HL-60 (cell line): ENCODE data around the gene YPEL4.

Experiments
- DNase-seq, 2 experiments: peaks; one replicate each; pipeline ENCODE4 v3.0.0-alpha.2; 2010 to 2020; ENCODE audit warnings: low read depth in 1 of 2, low spot score in 1 of 2
- H3K27ac ChIP-seq: fragments of 250-450 bp; sonication (Bioruptor Pico); replicated peaks from 2 replicates; pipeline ENCODE4 v1.5.1; 2020; ENCODE audit warnings: mild to moderate bottlenecking, moderate library complexity
- H3K27me3 ChIP-seq: fragments of 250-450 bp; sonication (Bioruptor Pico); 2 replicates; pipeline ENCODE4 v1.5.1; 2021; ENCODE audit warnings: mild to moderate bottlenecking, moderate library complexity; ENCODE audit not compliant: insufficient read depth, poor library complexity, severe bottlenecking
- H3K4me3 ChIP-seq: replicated peaks from 2 replicates; pipeline ENCODE4 v1.5.1; 2011; ENCODE audit warnings: mild to moderate bottlenecking, control low read depth, low read length; ENCODE audit not compliant: insufficient read depth
- CTCF ChIP-seq: IDR thresholded peaks from one replicate; pipeline ENCODE4 v1.5.1; 2011; ENCODE audit warnings: low read length, control low read depth, inconsistent platforms; ENCODE audit not compliant: insufficient read depth
- GABPA ChIP-seq: IDR thresholded peaks from 2 replicates; pipeline ENCODE4 v1.6.1; 2012; ENCODE audit warnings: low read depth
- POLR2AphosphoS5 ChIP-seq: IDR thresholded peaks from 2 replicates; pipeline ENCODE4 v1.6.1; 2012; ENCODE audit warnings: low read depth
- REST ChIP-seq: IDR thresholded peaks from 2 replicates; pipeline ENCODE4 v1.6.1; 2012; ENCODE audit warnings: low read depth; ENCODE audit not compliant: insufficient replicate concordance
- SPI1 ChIP-seq: IDR thresholded peaks from 2 replicates; pipeline ENCODE4 v1.6.1; 2012; ENCODE audit warnings: low read depth, mild to moderate bottlenecking, borderline replicate concordance

The YPEL4 gene

GRCh38 chr11:57638811-57639320 is 10.8 kb downstream of the YPEL4 start:
- no peak overlapping the region for H3K4me3 ChIP-seq
- TF ChIP-seq CTCF: no peak
- TF ChIP-seq POLR2AphosphoS5: no peak
- TF ChIP-seq SPI1: no peak
- no peak for TF ChIP-seq REST
- no peak for TF ChIP-seq GABPA
- peaks cover 3% of the 10 kb centered on the region for H3K27me3 ChIP-seq
- DNase-seq: no peak
- H3K27ac ChIP-seq: no peak overlapping the region

- TF ChIP-seq REST (no peak), CTCF (no peak)
- peaks cover 3% of the 10 kb centered on the region for H3K27me3 ChIP-seq
- DNase-seq: no peak
- no peak overlapping the region for H3K27ac ChIP-seq
- H3K4me3 ChIP-seq: no peak overlapping the region
These were observed 11.5 kb downstream of the YPEL4 start for GRCh38 chr11:57638005-57638781.

- Histone ChIP-seq H3K27me3 (peaks cover 3% of the 10 kb centered on the region), H3K4me3 (no peak overlapping the region), H3K27ac (no peak overlapping the region)
- TF ChIP-seq POLR2AphosphoS5 (no peak), SPI1 (no peak), REST (no peak), GABPA (no peak), CTCF (no peak)
- DNase-seq: no peak
These were observed 12.1 kb downstream of the YPEL4 start for GRCh38 chr11:57637626-57638004.
